K562 (cell line): ENCODE results near the gene LAMTOR4. TPM values are rescaled to one million over a fixed set of nuclear protein-coding genes. Genes with fewer than 3 reads are reported as not detected.
A peak's percentile ranks its signal among the peaks of the same experiment; 100 is the strongest.

Experiments used
- BRF2 ChIP-seq: IDR thresholded peaks from 3 replicates; pipeline ENCODE4 v1.6.1; 2011; ENCODE audit warnings: borderline replicate concordance, mild to moderate bottlenecking; ENCODE audit not compliant: insufficient read length, insufficient read depth
- CBX3 ChIP-seq, 2 experiments: IDR thresholded peaks; 1 replicate in 1 of 2; 2 replicates in 1 of 2; pipeline ENCODE4 v1.6.1; 2012; ENCODE audit warnings: inconsistent platforms in 2 of 2, low read length in 2 of 2, borderline replicate concordance in 1 of 2, control low read depth in 1 of 2
- DPF2 ChIP-seq: fragments of 450-650 bp; IDR thresholded peaks from 2 replicates; pipeline ENCODE4 v1.6.1; 2016
- GABPA ChIP-seq: fragments of 200-800 bp; sonication (Bioruptor generic); conservative IDR thresholded peaks from 2 replicates; pipeline ENCODE4 v1.6.1; 2016; ENCODE audit warnings: low read depth, missing genetic modification characterization, missing compliant biosample characterization
- NEUROD1 ChIP-seq: fragments of 150-350 bp; IDR thresholded peaks from 2 replicates; pipeline ENCODE4 v1.6.1; 2014; ENCODE audit warnings: borderline replicate concordance, low read length, low read depth; ENCODE audit not compliant: partially characterized antibody
- POLR2H ChIP-seq: IDR thresholded peaks from 2 replicates; pipeline ENCODE4 v1.6.1; 2016; ENCODE audit warnings: missing genetic modification characterization, low read depth, mild to moderate bottlenecking, control low read depth, missing compliant biosample characterization, moderate library complexity
- SNRNP70 ChIP-seq: fragments of 200-400 bp; formaldehyde crosslinking; optimal IDR thresholded peaks from 2 replicates; pipeline ENCODE3; 2017; ENCODE audit warnings: low read depth, low read length
- SP2 ChIP-seq: IDR thresholded peaks from 2 replicates; pipeline ENCODE4 v1.6.1; 2011; ENCODE audit warnings: mild to moderate bottlenecking, low read depth, low read length, moderate library complexity; ENCODE audit not compliant: poor library complexity, severe bottlenecking; ENCODE audit errors: extremely low read depth
- U2AF2 ChIP-seq: fragments of 200-400 bp; formaldehyde crosslinking; optimal IDR thresholded peaks from 2 replicates; pipeline ENCODE3; 2017; ENCODE audit warnings: low read depth, mild to moderate bottlenecking, low read length
- ZNF274 ChIP-seq: IDR thresholded peaks from 2 replicates; pipeline ENCODE4 v1.6.1; 2011; ENCODE audit warnings: low read depth, mild to moderate bottlenecking, low read length, moderate library complexity, borderline replicate concordance
- ZNF395 ChIP-seq: fragments of 200-800 bp; sonication (Bioruptor generic); IDR thresholded peaks from 2 replicates; pipeline ENCODE4 v1.6.1; 2017; ENCODE audit warnings: missing genetic modification characterization, missing compliant biosample characterization
- ZNF551 ChIP-seq: fragments of 250-450 bp; sonication (Bioruptor Pico); IDR thresholded peaks from 2 replicates; pipeline ENCODE4 v1.5.0; 2021; ENCODE audit warnings: mild to moderate bottlenecking, moderate library complexity
- polyA plus RNA-seq, 8 experiments: library from polyadenylated mRNA; depleted of rRNA in 4 of 8; stranded (reverse) in 5 of 8; unstranded in 3 of 8; fragments of >200 nt; fragmentation: Nextera tagmentation in 2 of 8; fragmentation: Illumina TruSeq in 1 of 8; extraction: Ambion mirVana in 2 of 8; extraction: Trizol in 1 of 8; gene quantifications; 2 replicates each; pipeline versions ENCODE4 v1.2.1 to v1.2.3, GENCODE V29; 2011 to 2014; ENCODE audit warnings: inconsistent platforms in 1 of 8, missing spikeins in 1 of 8
- total RNA-seq, 7 experiments: library from RNA; depleted of rRNA in 6 of 7; stranded (reverse); fragments of >200 nt in 6 of 7; fragmentation: Illumina TruSeq in 2 of 7; extraction: Trizol in 2 of 7; gene quantifications; 2 replicates each; pipeline versions ENCODE4 v1.2.1 to v1.2.3, GENCODE V29; 2011 to 2021; ENCODE audit warnings: low replicate concordance in 1 of 7

LAMTOR4 gene
- total and polyA plus RNA-seq, 9 of the 15 experiments (the other 6 are each of a cell fraction or from before 2014, with no cell fraction given), result 79.6 to 314 (median 195) TPM

GRCh38 chr7:100177045-100178001, 28.6 kb downstream of the LAMTOR4 start, which contains the start of the genes GPC2 and STAG3 (continued):
- TF ChIP-seq SNRNP70 (no peak), CBX3 (IDR thresholded peaks at IDR 0.05; ENCODE audit: borderline replicate concordance in 1 of 2, low read length in 2 of 2) (peak in 1 of 2 experiments; percentile 88; a peak in 1 of 3 replicates), DPF2 (no peak), ZNF274 (no peak), ZNF395 (CRISPR knock-in tag) (0 out of 2 replicates have a peak, but pooled peaks have one; percentile 31), SP2 (peak; percentile 58), NEUROD1 (no peak), U2AF2 (no peak), BRF2 (no peak), GABPA (tag) (no peak), POLR2H (tag) (no peak), ZNF551 (CRISPR knock-in tag) (no peak)
